Measurements from ENCODE around the gene BROX. TPM values are rescaled to one million over a fixed set of nuclear protein-coding genes. Genes with fewer than 3 reads are reported as not detected.

Gene BROX
- total and polyA plus RNA-seq, 2 donors (not counting 3 experiments of a cell fraction or from before 2014, with no cell fraction given), result 7.3 to 39.7 TPM

DNA sequence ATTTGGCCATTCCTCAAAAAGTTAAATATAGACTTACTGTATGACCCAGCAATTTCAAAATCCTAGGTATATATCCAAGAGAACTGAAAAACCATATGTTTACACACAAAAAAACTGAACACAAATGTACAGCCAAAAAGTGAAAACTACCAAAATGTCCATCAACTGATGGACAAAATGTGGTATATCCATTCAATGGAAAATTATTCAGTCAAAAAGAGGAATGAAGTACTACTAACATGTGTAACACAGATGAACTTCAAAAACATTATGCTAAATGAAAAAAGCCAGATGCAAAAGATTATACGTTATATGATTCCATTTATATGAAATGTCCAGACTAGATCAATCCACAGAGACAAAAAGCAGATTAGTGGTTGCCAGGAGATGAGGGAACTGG lies 8.1 kb upstream of the BROX start:
- POLR2A ChIA-PET, result no interaction called here

More for the DNA sequence above, 8.1 kb upstream of the BROX start:
- no peak overlapping the region for H3K9ac ChIP-seq (replicated peaks; ENCODE audit: extremely low read depth, insufficient read depth, low read length)
- no peak overlapping the region for H2AFZ ChIP-seq (ENCODE audit: low read depth, low read length)
- H3K9me3 ChIP-seq (replicated peaks; ENCODE audit: control insufficient read depth, insufficient read depth, low read length), result no peaks in the 10 kb centered on the region
- H3K9me1 ChIP-seq (replicated peaks; ENCODE audit: control insufficient read depth, extremely low read depth, insufficient read depth, low read length), result no peaks in the 10 kb centered on the region
- H3K27me3 ChIP-seq (ENCODE audit: control insufficient read depth in 2 of 2, insufficient read depth in 2 of 2, low read length in 2 of 2), result no peaks in the 10 kb centered on the region
- no peak overlapping the region for H3K27ac ChIP-seq (ENCODE audit: insufficient read depth, low read depth, low read length)
- H3K4me1 ChIP-seq (ENCODE audit: control insufficient read depth, extremely low read depth, insufficient read depth, low read length), result no peaks in the 10 kb centered on the region
- CTCF ChIA-PET, result interaction anchor here (0.5 kb wide), 1 partner anchor 1003 kb away, joined by 3 read pairs; no protein-coding TSS in a partner anchor
- DNase-seq (ENCODE audit: low read depth, low spot score) (no peak), FAIRE-seq (no peak)
- no TSS peak for BruUV-seq (replicated peaks)
- H3K79me2 ChIP-seq (ENCODE audit: control insufficient read depth, insufficient read depth, low read length), result peaks cover 59% of the 10 kb centered on the region
- TF ChIP-seq, protein P1, sequence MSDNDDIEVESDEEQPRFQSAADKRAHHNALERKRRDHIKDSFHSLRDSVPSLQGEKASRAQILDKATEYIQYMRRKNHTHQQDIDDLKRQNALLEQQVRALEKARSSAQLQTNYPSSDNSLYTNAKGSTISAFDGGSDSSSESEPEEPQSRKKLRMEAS (IDR thresholded peaks at IDR 0.05; ENCODE audit: insufficient read depth, insufficient read length), result no peak
- no peak for TF ChIP-seq EZH2 (IDR thresholded peaks at IDR 0.05; ENCODE audit: borderline replicate concordance, low read depth, low read length, severe bottlenecking)
- TF ChIP-seq GATA2 (IDR thresholded peaks at IDR 0.05; ENCODE audit: insufficient read depth, insufficient read length, low read depth, low read length), result no peak
- TF ChIP-seq MYC (IDR thresholded peaks at IDR 0.05; ENCODE audit: low read depth, low read length), result no peak
- TF ChIP-seq POLR2AphosphoS5 (IDR thresholded peaks at IDR 0.05; ENCODE audit: insufficient read depth, low read depth, low read length), result no peak
- no peak for TF ChIP-seq POLR2A (IDR thresholded peaks at IDR 0.05; ENCODE audit: low read depth, low read length)
- TF ChIP-seq, protein P2, sequence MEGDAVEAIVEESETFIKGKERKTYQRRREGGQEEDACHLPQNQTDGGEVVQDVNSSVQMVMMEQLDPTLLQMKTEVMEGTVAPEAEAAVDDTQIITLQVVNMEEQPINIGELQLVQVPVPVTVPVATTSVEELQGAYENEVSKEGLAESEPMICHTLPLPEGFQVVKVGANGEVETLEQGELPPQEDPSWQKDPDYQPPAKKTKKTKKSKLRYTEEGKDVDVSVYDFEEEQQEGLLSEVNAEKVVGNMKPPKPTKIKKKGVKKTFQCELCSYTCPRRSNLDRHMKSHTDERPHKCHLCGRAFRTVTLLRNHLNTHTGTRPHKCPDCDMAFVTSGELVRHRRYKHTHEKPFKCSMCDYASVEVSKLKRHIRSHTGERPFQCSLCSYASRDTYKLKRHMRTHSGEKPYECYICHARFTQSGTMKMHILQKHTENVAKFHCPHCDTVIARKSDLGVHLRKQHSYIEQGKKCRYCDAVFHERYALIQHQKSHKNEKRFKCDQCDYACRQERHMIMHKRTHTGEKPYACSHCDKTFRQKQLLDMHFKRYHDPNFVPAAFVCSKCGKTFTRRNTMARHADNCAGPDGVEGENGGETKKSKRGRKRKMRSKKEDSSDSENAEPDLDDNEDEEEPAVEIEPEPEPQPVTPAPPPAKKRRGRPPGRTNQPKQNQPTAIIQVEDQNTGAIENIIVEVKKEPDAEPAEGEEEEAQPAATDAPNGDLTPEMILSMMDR (IDR thresholded peaks at IDR 0.05; ENCODE audit: extremely low read depth in 1 of 2, insufficient read depth in 1 of 2, low read depth in 1 of 2, low read length in 2 of 2), result no peak
- no peak for TF ChIP-seq JUN (IDR thresholded peaks at IDR 0.05; ENCODE audit: borderline replicate concordance, insufficient read depth, insufficient read length, low read depth)
- no peak for TF ChIP-seq FOS (IDR thresholded peaks at IDR 0.05; ENCODE audit: borderline replicate concordance, insufficient read depth, low read length)
- H4K20me1 ChIP-seq (replicated peaks; ENCODE audit: control insufficient read depth, extremely low read depth, insufficient read depth, low read length), result peaks cover 4% of the 10 kb centered on the region
- H3K4me3 ChIP-seq (replicated peaks in 1 of 3; ENCODE audit: insufficient read depth in 1 of 3, low read depth in 1 of 3, low read length in 3 of 3), result no peak overlapping the region
- dilution Hi-C loops (cut with MboI; ENCODE audit: extremely low pct_ligation_motif_present, low sequenced_read_pairs) (no loop called here), intact Hi-C loops (cut with micrococcal nuclease) (no loop called here)
- no peak overlapping the region for H3K4me2 ChIP-seq (ENCODE audit: insufficient read depth, low read length)
- peaks cover 0 to 3% of the 10 kb centered on the region in 2 experiments for H3K36me3 ChIP-seq (ENCODE audit: control insufficient read depth in 2 of 2, extremely low read depth in 1 of 2, insufficient read depth in 2 of 2, low read length in 2 of 2)

Measured in endothelial cell of umbilical vein (primary cell).